Ascending aorta (tissue), 2 donors: ENCODE results near the gene BCR. TPM values are rescaled to one million over a fixed set of nuclear protein-coding genes. Genes with fewer than 3 reads are reported as not detected.

Experiments
- DNase-seq, 2 donors: peaks; one replicate each; pipeline ENCODE4 v3.0.0-alpha.2; 2019; ENCODE audit warnings: low spot score in 2 of 2
- H3K27ac ChIP-seq, 2 donors: fragments of 200-600 bp; sonication (generic); one replicate each; pipeline ENCODE4 v1.5.1; 2016 to 2017; ENCODE audit warnings: mild to moderate bottlenecking in 1 of 2
- H3K27me3 ChIP-seq: fragments of 200-600 bp; sonication (generic); one replicate; pipeline ENCODE4 v1.5.1; 2017
- H3K36me3 ChIP-seq, 2 donors: fragments of 200-600 bp; sonication (generic); one replicate each; pipeline ENCODE4 v1.5.1; 2016
- H3K4me1 ChIP-seq, 2 donors: fragments of 200-600 bp; sonication (generic); one replicate each; pipeline ENCODE4 v1.5.1; 2016 to 2017; ENCODE audit warnings: mild to moderate bottlenecking in 1 of 2
- H3K4me3 ChIP-seq, 2 donors: fragments of 200-600 bp; sonication (generic); one replicate each; pipeline ENCODE4 v1.5.1; 2016 to 2017; ENCODE audit warnings: mild to moderate bottlenecking in 1 of 2
- H3K9me3 ChIP-seq, 2 donors: fragments of 200-600 bp; sonication (generic); one replicate each; pipeline ENCODE4 v1.5.1; 2016
- CTCF ChIP-seq, 3 experiments: fragments of 200-600 bp in 2 of 3; fragments of 450-650 bp in 1 of 3; sonication (generic) in 2 of 3; IDR thresholded peaks; one replicate each; pipeline ENCODE4 v1.5.1; 2016 to 2019; ENCODE audit warnings: antibody characterized with exemption in 3 of 3, mild to moderate bottlenecking in 1 of 3, moderate library complexity in 1 of 3
- intact Hi-C: fragments of 100-400 bp; cut with DNase I; formaldehyde crosslinking; loops from one replicate; pipeline ENCODE4 v1.15.1; 2023
- total RNA-seq: library from RNA; depleted of rRNA; stranded (reverse); fragments of >200 nt; gene quantifications from one replicate; pipeline ENCODE4 v1.1.0, GENCODE V29; 2016

Gene BCR
- total RNA-seq, 1 donor from 2014 or later = 216 TPM

GRCh38 chr22:23207729-23208393 is 27.6 kb downstream of the BCR start:
- TF ChIP-seq CTCF (IDR thresholded peaks at IDR 0.05) = no peak
- intact Hi-C loops = no loop called here
- Histone ChIP-seq H3K4me3 (no peak overlapping the region), H3K27ac (peak overlapping the region in 1 of 2 donors; percentile 60), H3K36me3 (no peaks in the 10 kb centered on the region), H3K27me3 (no peaks in the 10 kb centered on the region), H3K4me1 (peaks cover 16 to 43% of the 10 kb centered on the region in 2 donors), H3K9me3 (no peaks in the 10 kb centered on the region)
- DNase-seq = no peak

- Histone ChIP-seq H3K4me1 (peaks cover 3 to 38% of the 10 kb centered on the region in 2 donors), H3K9me3 (no peaks in the 10 kb centered on the region), H3K4me3 (no peak overlapping the region), H3K36me3 (no peaks in the 10 kb centered on the region), H3K27ac (peak overlapping the region in 1 of 2 donors; percentile 38), H3K27me3 (no peaks in the 10 kb centered on the region)
- TF ChIP-seq CTCF (IDR thresholded peaks at IDR 0.05) = no peak
- intact Hi-C loops = no loop called here
- DNase-seq = no peak
Observed at GRCh38 chr22:23210428-23211170, 30.3 kb downstream of the BCR start.

GRCh38 chr22:23211622-23212021 is 31.3 kb downstream of the BCR start:
- Histone ChIP-seq H3K4me3 (no peak overlapping the region), H3K4me1 (peaks cover 0 to 40% of the 10 kb centered on the region in 2 donors), H3K27ac (peak overlapping the region in 1 of 2 donors; percentile 58), H3K36me3 (no peaks in the 10 kb centered on the region), H3K27me3 (no peaks in the 10 kb centered on the region), H3K9me3 (no peaks in the 10 kb centered on the region)
- intact Hi-C loops = no loop called here
- DNase-seq = no peak
- no peak for TF ChIP-seq CTCF (IDR thresholded peaks at IDR 0.05)

GRCh38 chr22:23212061-23213021 is 32.0 kb downstream of the BCR start:
- no peak for DNase-seq
- Histone ChIP-seq H3K36me3 (no peaks in the 10 kb centered on the region), H3K4me3 (no peak overlapping the region), H3K27ac (peak overlapping the region in 1 of 2 donors; percentile 58), H3K4me1 (peaks cover 0 to 45% of the 10 kb centered on the region in 2 donors), H3K27me3 (no peaks in the 10 kb centered on the region), H3K9me3 (no peaks in the 10 kb centered on the region)
- intact Hi-C loops = no loop called here
- TF ChIP-seq CTCF (IDR thresholded peaks at IDR 0.05) = no peak

- no peak for TF ChIP-seq CTCF (IDR thresholded peaks at IDR 0.05)
Observed at GRCh38 chr22:23213022-23213555, 32.8 kb downstream of the BCR start.

More at GRCh38 chr22:23213022-23213555, 32.8 kb downstream of the BCR start:
- Histone ChIP-seq H3K27me3 (no peaks in the 10 kb centered on the region), H3K36me3 (no peaks in the 10 kb centered on the region), H3K4me3 (no peak overlapping the region), H3K27ac (peak overlapping the region in 1 of 2 donors; percentile 58), H3K4me1 (peaks cover 0 to 53% of the 10 kb centered on the region in 2 donors), H3K9me3 (no peaks in the 10 kb centered on the region)
- no peak for DNase-seq
- intact Hi-C loops = no loop called here
